GM19351 (cell line): Measurements from ENCODE around the gene IFNA13.
"Not testable (repeated sequence)": the region's sequence is repeated elsewhere in the genome, so short reads cannot be mapped to it uniquely, and the experiment has no call there.

ENCODE experiments used
- ATAC-seq: cut with Tn5 transposase; IDR thresholded peaks from one replicate; pipeline ENCODE4 v1.9.1; 2021; ENCODE audit warnings: mild to moderate bottlenecking, moderate library complexity; ENCODE audit not compliant: unreplicated experiment

Gene IFNA13

GRCh38 chr9:21367957-21368356 lies at the start of gene IFNA13:
TSS of gene IFNA13 (minus strand) at chr9:21368057. CDS start at chr9:21368010, 47 bp downstream.
- no peak for ATAC-seq

DNA sequence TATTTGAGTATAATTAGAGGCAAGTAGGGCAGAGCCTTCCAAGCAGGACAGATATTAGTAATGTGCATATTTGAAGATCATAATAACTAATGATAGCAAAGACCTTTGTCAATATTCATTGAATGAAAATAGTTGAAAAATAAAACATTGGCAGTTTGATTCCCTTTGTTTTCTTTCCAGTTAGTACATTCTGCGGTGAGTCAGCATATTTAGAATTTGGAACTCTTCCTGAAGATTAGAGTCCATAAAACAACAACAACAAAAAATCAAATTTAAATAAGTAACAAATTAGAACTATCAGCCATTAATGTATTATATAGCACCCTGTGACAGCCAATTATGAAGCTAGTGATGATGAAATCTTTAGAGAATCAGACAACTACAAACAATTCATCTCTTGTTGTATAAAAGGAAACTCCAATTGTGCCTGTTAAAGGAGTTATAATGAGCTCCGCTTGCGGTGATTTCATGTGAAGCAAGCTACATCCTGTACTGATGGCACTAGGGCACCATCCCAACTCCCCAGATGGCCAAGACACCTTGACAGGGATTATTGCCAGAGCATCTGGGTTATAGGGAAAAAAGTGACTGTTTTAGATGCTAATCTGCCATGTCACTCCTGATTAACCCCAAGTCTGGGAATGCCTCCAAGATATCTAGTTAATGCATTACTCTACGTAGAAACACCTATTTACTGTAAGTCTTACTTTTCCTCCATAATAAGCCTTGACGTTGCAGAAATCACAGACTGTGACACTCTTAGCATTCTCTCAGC lies 47.8 kb upstream of the IFNA13 start:
- no peak for ATAC-seq

GRCh38 chr9:21414220-21414940 lies 46.5 kb upstream of the IFNA13 start:
- ATAC-seq, result no peak

DNA sequence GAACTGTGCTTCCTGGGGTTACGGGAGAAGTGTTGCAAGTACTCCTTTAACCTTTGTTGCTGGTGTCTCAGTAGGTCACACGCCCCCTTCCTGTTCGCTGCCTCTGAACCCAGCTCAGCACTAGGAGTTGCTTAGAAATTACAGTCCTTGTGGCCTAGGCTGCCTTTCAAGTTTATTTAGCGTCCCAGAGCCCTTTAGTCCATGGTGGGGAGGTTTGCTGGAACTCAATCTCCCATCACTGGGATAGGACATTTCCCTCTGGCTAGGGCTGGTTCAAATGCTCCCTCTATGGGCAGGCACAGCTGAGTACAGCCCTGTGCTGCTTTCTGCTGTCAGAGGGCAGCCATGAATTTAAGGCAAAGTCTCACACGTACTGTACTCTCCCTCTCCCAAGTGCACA lies 45.8 kb upstream of the IFNA13 start:
- ATAC-seq, result peak; percentile 47

GRCh38 chr9:21413151-21413550 lies 45.3 kb upstream of the IFNA13 start:
- ATAC-seq, result no peak

GRCh38 chr9:21412107-21412506 lies 44.2 kb upstream of the IFNA13 start:
- peak; percentile 85 for ATAC-seq

GRCh38 chr9:21408817-21409216 lies 41.0 kb upstream of the IFNA13 start, which contains the start of gene IFNA8:
TSS of gene IFNA8 (plus strand) at chr9:21409117. CDS start at chr9:21409177, 60 bp downstream.
- no peak for ATAC-seq

DNA sequence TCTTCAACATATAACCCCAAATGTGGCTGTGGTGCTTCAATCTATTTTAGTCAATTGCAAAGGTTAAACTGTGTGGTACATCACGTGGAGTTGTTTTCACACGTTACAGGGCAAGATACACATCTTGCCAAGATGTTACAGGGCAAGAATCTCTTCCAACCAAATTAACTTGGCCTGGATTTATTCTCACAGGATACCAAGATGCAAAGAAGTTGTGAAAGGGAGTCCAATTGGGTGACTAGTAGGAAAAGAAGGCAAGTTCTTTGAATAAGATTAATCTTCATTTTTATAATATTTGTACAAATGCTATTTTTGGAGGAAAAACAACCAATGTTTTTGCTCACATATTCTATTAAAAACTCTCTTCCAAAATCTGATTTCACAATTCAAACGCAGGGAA lies 36.3 kb upstream of the IFNA13 start:
- ATAC-seq, result no peak

DNA sequence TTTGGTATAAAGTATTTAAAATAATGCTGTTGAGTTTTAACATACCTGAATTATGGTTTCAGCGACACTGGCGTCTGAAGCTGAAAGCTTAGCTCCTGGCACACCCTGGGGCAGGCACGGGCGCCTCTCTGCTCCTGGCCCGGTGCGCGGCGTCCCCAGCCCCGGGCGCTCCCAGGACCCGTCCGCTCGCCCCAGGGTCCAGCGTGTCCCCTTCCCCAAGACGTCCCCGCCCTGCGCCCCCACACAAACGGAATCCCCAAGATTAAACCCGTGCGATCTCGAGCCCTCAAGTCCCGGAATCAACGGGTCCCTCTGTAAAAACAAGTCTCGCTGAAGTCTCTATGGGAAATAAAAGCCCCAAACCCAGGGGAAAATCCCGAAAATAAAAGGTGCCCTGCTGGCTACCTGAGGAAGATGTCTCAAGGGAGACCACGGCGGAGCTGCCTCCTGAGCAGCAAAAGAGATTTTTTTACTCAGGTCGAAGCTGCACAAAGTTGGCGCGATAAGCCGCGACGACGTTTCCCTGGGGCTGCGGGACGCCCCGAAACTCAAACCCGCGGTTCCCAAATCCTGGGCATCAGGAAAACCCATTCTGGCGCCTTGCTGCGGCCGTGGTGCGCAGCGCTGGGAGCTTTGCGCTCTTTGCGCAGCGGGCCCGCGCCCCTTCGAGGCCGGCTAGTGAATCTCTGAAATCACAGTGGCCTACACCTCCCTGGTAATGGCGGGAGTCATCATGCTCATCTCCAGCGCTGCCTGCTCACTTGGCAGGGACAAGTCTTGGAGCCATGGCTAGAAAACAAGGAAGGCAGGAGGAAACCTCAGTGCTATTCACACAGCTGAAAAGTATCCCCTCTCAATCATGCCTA lies 34.8 kb upstream of the IFNA13 start:
- no peak for ATAC-seq

GRCh38 chr9:21399956-21400355 lies 32.1 kb upstream of the IFNA13 start:
- ATAC-seq, result no peak

DNA sequence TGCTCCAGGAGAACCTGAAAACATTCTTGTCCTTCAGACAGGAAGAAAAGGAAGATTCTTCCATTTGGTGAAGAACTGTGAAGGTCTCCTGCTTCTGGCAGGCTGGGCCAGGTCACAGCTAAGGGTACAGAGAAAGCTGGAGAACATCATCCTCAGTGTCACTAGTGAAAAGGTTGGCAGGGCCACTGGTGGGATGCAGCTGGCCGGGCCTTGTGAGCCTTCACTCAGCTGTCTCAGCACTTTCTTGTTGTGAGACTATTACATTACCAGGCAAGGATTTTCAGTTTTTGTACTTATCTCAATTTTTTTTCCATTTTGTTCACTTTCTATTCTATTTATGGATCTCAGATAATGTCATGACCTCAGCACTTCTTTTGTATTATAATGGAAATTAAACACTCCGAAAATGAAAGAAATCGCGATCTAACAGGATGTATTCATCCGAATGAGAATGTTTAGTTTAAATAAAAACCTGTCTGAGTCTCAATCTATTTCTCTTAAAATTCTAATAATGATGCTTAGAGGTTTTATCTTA lies 31.2 kb upstream of the IFNA13 start:
- no peak for ATAC-seq

- ATAC-seq, result peak; percentile 70
Observed at GRCh38 chr9:21395778-21396717, 28.2 kb upstream of the IFNA13 start.

GRCh38 chr9:21392270-21392669 lies 24.4 kb upstream of the IFNA13 start:
- peak; percentile 89 for ATAC-seq

- ATAC-seq, result no peak
Observed at GRCh38 chr9:21385131-21385670, 17.3 kb upstream of the IFNA13 start, which contains the start of gene IFNA2. TSS of gene IFNA2 (minus strand) at chr9:21385398. CDS start at chr9:21385329, 69 bp downstream.

- ATAC-seq, result no peak
Observed at GRCh38 chr9:21383627-21384026, 15.8 kb upstream of the IFNA13 start.

DNA sequence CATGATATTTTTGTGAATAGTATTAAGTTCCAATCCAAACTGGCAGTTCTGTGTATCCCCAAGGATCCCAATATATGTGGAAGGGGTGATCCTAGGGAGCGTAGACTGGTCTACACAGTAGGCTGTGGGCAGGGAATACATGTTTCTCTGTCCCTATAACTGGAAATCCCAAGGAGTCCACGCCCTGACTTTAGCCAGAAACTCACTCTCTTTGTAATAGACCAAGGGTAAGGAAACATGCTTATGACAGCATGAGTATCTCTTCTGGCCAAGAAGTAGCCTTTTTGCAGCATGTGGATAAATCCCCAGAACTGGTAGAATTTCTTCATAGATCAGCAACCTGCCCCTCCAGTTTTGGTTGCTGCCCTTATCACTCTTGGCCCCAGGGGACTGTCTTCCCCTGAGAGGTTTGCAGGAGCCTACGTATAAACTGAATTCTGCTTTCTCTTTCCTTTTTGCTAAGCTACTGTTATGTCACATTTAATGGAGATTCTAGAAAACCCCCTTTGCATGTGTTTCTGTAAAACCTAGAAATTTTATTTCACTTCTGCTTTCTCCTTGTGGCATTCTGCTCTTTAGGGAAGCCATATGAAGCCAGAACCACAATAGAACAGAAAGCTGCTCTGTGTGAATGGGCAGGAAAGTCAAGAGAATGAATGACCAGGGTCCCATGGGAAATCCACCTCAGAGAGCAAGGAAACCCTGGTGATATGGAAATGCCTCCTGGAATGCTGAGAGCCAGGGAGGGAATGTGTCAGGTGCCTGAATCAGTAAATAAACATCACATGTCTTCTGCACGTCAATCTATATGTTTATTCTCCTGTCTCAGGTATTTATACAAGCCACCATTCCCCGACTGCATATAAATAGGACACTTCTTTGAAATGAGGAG lies 13.8 kb upstream of the IFNA13 start:
- ATAC-seq, result peak; percentile 97

GRCh38 chr9:21371467-21371866 lies 3.6 kb upstream of the IFNA13 start:
- not testable (repeated sequence) for ATAC-seq

DNA sequence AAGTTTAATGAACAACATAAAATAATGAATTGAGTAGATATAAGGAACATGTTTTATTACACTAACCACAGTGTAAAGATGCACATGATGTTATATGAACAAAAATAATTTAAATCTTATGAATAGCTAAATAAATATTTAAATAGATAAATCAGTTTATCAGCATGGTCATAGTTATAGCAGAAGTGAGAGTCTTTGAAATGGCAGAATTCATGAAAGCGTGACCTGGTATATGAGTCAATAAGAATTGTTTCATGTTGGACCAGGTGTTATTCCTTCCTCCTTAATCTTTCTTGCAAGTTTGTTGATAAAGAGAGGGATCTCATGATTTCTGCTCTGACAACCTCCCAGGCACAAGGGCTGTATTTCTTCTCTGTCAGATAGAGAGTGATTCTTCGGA lies 688 bp downstream of the IFNA13 start:
- ATAC-seq, result peak; percentile 88
